Activated CD8-positive, alpha-beta memory T cell treated with anti-CD3 and anti-CD28 coated beads, Interleukin-2, amount 50 U/mL, for 48 hours (primary cell): Measurements from ENCODE around the gene GAGE12E.
"Not testable (repeated sequence)": the region's sequence is repeated elsewhere in the genome, so short reads cannot be mapped to it uniquely, and the experiment has no call there.

Experiments
- DNase-seq: peaks from one replicate; pipeline ENCODE4 v3.0.0-alpha.2; 2020

Gene GAGE12E

GRCh38 chrX:49550989-49551388 lies at the start of gene GAGE12E:
Gene GAGE12E (plus strand): TSS chrX:49551289. CDS start chrX:49552444, 1,155 bp downstream.
- not testable (repeated sequence) for DNase-seq

- not testable (repeated sequence) for DNase-seq
Measured at GRCh38 chrX:49531877-49532276, 19.2 kb upstream of the GAGE12E start, which contains the start of gene GAGE12C. Gene GAGE12C (plus strand): TSS chrX:49532177. CDS start chrX:49533332, 1,155 bp downstream.

GRCh38 chrX:49541433-49541832 lies 9.7 kb upstream of the GAGE12E start, which contains the start of gene GAGE12D:
Gene GAGE12D (plus strand): TSS chrX:49541733. CDS start chrX:49542888, 1,155 bp downstream.
- not testable (repeated sequence) for DNase-seq

- not testable (repeated sequence) for DNase-seq
Measured at GRCh38 chrX:49560542-49560941, 9.5 kb downstream of the GAGE12E start, which contains the start of gene GAGE12F. Gene GAGE12F (plus strand): TSS chrX:49560842. CDS start chrX:49561997, 1,155 bp downstream.

GRCh38 chrX:49568728-49569127 lies 17.6 kb downstream of the GAGE12E start:
- DNase-seq: not testable (repeated sequence)

GRCh38 chrX:49569152-49569551 lies 18.1 kb downstream of the GAGE12E start:
- DNase-seq: not testable (repeated sequence)

- not testable (repeated sequence) for DNase-seq
Measured at GRCh38 chrX:49570100-49570499, 19.0 kb downstream of the GAGE12E start, which contains the start of gene GAGE12G. Gene GAGE12G (plus strand): TSS chrX:49570400. CDS start chrX:49571555, 1,155 bp downstream.

GRCh38 chrX:49579649-49580048 lies 28.6 kb downstream of the GAGE12E start, which contains the start of gene GAGE12H:
Gene GAGE12H (plus strand): TSS chrX:49579949. CDS start chrX:49581104, 1,155 bp downstream.
- not testable (repeated sequence) for DNase-seq

- not testable (repeated sequence) for DNase-seq
Measured at GRCh38 chrX:49589196-49589595, 38.1 kb downstream of the GAGE12E start, which contains the start of gene GAGE2A. Gene GAGE2A (plus strand): TSS chrX:49589496. CDS start chrX:49590651, 1,155 bp downstream.

GRCh38 chrX:49589769-49590478 lies 38.8 kb downstream of the GAGE12E start:
- DNase-seq: peak; percentile 50

- not testable (repeated sequence) for DNase-seq
Measured at GRCh38 chrX:49590488-49590887, 39.4 kb downstream of the GAGE12E start.

- DNase-seq: not testable (repeated sequence)
Measured at GRCh38 chrX:49598720-49599119, 47.6 kb downstream of the GAGE12E start, which contains the start of gene GAGE1. Gene GAGE1 (plus strand): TSS chrX:49599020. CDS start chrX:49600175, 1,155 bp downstream.
